Measurements from ENCODE around the gene NUP214. TPM values are rescaled to one million over a fixed set of nuclear protein-coding genes. Genes with fewer than 3 reads are reported as not detected.

Gene NUP214
- total and polyA plus RNA-seq, 2 of the 4 experiments (the other 2 are of a cell fraction), result 7.9 to 13.4 TPM

DNA sequence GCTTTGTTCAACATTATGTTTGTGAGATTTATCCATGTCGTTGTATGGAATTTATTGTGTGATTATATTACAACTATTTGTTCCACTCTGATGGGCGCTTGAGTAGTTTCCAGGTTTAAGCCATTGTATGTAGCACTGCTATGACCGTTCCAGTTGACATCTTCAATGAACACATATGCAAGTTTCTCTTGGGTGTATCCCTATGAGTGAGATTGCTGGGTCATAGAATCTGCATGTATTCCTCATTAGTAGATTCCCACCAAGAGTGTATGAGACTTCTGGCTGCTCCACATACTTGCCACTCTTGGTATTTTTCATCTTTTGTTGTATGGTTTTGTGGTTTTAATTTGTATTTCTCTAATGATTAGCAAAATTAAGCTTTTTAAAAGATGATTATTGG, 22.9 kb downstream of the NUP214 start:
- no peaks in the 10 kb centered on the region for H3K27me3 ChIP-seq (ENCODE audit: control insufficient read depth, insufficient read depth, low read length)
- no peaks in the 10 kb centered on the region for H3K4me1 ChIP-seq (ENCODE audit: control insufficient read depth, insufficient read depth, low read length)
- no peak overlapping the region for H3K23ac ChIP-seq (ENCODE audit: low read depth, low read length)
- H3K27ac ChIP-seq (ENCODE audit: insufficient read depth, low read length), result no peak overlapping the region
- H2BK20ac ChIP-seq (ENCODE audit: low read depth, low read length), result no peak overlapping the region
- intact Hi-C loops (cut with micrococcal nuclease) (loop anchor here (10.0 kb wide), 1 partner anchor 327 kb away; no protein-coding TSS in a partner anchor), dilution Hi-C loops (cut with HindIII; ENCODE audit: low sequenced_read_pairs, unreplicated experiment) (no loop called here), in situ Hi-C loops (cut with MboI; ENCODE audit: low sequenced_read_pairs) (loop anchor here (25.0 kb wide), 1 partner anchor 1189 kb away; no protein-coding TSS in a partner anchor)
- H3K9ac ChIP-seq (ENCODE audit: low read depth, low read length), result no peak overlapping the region
- H3K4ac ChIP-seq (ENCODE audit: low read depth, low read length), result no peak overlapping the region
- DNase-seq (no peak), ATAC-seq (ENCODE audit: low read depth) (no peak)
- CTCF ChIA-PET, result interaction anchor here (1.0 kb wide), 1 partner anchor 8 kb away, joined by 3 read pairs; no protein-coding TSS in a partner anchor
- no TSS peak for BruUV-seq (replicated peaks)
- peaks cover 53% of the 10 kb centered on the region for H3K36me3 ChIP-seq (ENCODE audit: control insufficient read depth, insufficient read depth, low read length)
- no peak overlapping the region for H3K14ac ChIP-seq (replicated peaks; ENCODE audit: low read depth, low read length)
- H3K4me3 ChIP-seq (ENCODE audit: insufficient read depth, low read depth, low read length), result no peak overlapping the region
- H3K18ac ChIP-seq (ENCODE audit: low read depth, low read length), result no peak overlapping the region
- H2BK15ac ChIP-seq (ENCODE audit: low read depth, low read length), result no peak overlapping the region
- no peaks in the 10 kb centered on the region for H3K9me3 ChIP-seq (ENCODE audit: control insufficient read depth, insufficient read depth, low read length)
- H2AK9ac ChIP-seq (replicated peaks; ENCODE audit: low read depth, low read length, poor library complexity), result no peak overlapping the region
- no peaks in the 10 kb centered on the region for H4K20me1 ChIP-seq (ENCODE audit: insufficient read depth, low read length)
- H2AK5ac ChIP-seq (ENCODE audit: low read depth, low read length), result no peak overlapping the region
- no peaks in the 10 kb centered on the region; a peak in 1 of 4 replicates for H3K79me1 ChIP-seq (ENCODE audit: low read depth in 1 of 2, low read length in 2 of 2)
- POLR2A ChIA-PET (ENCODE audit: unreplicated experiment), result no interaction called here
- no peak overlapping the region for H4K5ac ChIP-seq (ENCODE audit: low read depth, low read length)
- H2AFZ ChIP-seq (replicated peaks; ENCODE audit: low read length, poor library complexity), result no peak overlapping the region
- no CpG with 5 or more reads among the region's 3 CpGs for WGBS, 2 experiments (ENCODE audit: extremely low coverage in 2 of 2, insufficient read length in 1 of 2)
- H3K4me2 ChIP-seq (ENCODE audit: low read depth, low read length), result no peak overlapping the region
- no peak overlapping the region for H2BK120ac ChIP-seq (ENCODE audit: low read depth, low read length)
- H2BK5ac ChIP-seq (ENCODE audit: low read depth, low read length, poor library complexity, severe bottlenecking), result no peak overlapping the region
- no peak for TF ChIP-seq RAD21 (IDR thresholded peaks at IDR 0.05; ENCODE audit: low read length)
- no peak for TF ChIP-seq FOS (IDR thresholded peaks at IDR 0.05; ENCODE audit: low read depth, low read length)
- no peak for TF ChIP-seq POLR2A (IDR thresholded peaks at IDR 0.05; ENCODE audit: low read depth, low read length)
- no peak for TF ChIP-seq CHD1 (IDR thresholded peaks at IDR 0.05; ENCODE audit: low read depth, low read length)
- TF ChIP-seq MXI1 (IDR thresholded peaks at IDR 0.05; ENCODE audit: borderline replicate concordance, low read depth, low read length), result no peak
- no peak for TF ChIP-seq MAFK (IDR thresholded peaks at IDR 0.05; ENCODE audit: low read depth, low read length)
- TF ChIP-seq, protein P1, sequence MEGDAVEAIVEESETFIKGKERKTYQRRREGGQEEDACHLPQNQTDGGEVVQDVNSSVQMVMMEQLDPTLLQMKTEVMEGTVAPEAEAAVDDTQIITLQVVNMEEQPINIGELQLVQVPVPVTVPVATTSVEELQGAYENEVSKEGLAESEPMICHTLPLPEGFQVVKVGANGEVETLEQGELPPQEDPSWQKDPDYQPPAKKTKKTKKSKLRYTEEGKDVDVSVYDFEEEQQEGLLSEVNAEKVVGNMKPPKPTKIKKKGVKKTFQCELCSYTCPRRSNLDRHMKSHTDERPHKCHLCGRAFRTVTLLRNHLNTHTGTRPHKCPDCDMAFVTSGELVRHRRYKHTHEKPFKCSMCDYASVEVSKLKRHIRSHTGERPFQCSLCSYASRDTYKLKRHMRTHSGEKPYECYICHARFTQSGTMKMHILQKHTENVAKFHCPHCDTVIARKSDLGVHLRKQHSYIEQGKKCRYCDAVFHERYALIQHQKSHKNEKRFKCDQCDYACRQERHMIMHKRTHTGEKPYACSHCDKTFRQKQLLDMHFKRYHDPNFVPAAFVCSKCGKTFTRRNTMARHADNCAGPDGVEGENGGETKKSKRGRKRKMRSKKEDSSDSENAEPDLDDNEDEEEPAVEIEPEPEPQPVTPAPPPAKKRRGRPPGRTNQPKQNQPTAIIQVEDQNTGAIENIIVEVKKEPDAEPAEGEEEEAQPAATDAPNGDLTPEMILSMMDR (conservative IDR thresholded peaks at IDR 0.05; ENCODE audit: low read depth, low read length), result no peak
- TF ChIP-seq MAZ (IDR thresholded peaks at IDR 0.05; ENCODE audit: borderline replicate concordance, low read depth, low read length), result no peak
- TF ChIP-seq NFE2L2 (IDR thresholded peaks at IDR 0.05; ENCODE audit: low read depth, low read length), result no peak
- TF ChIP-seq RFX5 (IDR thresholded peaks at IDR 0.05; ENCODE audit: low read depth, low read length), result no peak
- no peak for TF ChIP-seq SMC3 (IDR thresholded peaks at IDR 0.05; ENCODE audit: low read depth, low read length)
- no peak for TF ChIP-seq RCOR1 (IDR thresholded peaks at IDR 0.05; ENCODE audit: insufficient replicate concordance, low read length)
- no peak for TF ChIP-seq CEBPB (IDR thresholded peaks at IDR 0.05; ENCODE audit: low read depth, low read length)
- TF ChIP-seq BHLHE40 (IDR thresholded peaks at IDR 0.05; ENCODE audit: low read depth, low read length), result no peak
- TF ChIP-seq, protein P2, sequence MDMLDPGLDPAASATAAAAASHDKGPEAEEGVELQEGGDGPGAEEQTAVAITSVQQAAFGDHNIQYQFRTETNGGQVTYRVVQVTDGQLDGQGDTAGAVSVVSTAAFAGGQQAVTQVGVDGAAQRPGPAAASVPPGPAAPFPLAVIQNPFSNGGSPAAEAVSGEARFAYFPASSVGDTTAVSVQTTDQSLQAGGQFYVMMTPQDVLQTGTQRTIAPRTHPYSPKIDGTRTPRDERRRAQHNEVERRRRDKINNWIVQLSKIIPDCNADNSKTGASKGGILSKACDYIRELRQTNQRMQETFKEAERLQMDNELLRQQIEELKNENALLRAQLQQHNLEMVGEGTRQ (IDR thresholded peaks at IDR 0.05; ENCODE audit: low read depth, low read length), result no peak
- TF ChIP-seq, protein P3, sequence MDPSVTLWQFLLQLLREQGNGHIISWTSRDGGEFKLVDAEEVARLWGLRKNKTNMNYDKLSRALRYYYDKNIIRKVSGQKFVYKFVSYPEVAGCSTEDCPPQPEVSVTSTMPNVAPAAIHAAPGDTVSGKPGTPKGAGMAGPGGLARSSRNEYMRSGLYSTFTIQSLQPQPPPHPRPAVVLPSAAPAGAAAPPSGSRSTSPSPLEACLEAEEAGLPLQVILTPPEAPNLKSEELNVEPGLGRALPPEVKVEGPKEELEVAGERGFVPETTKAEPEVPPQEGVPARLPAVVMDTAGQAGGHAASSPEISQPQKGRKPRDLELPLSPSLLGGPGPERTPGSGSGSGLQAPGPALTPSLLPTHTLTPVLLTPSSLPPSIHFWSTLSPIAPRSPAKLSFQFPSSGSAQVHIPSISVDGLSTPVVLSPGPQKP (IDR thresholded peaks at IDR 0.05; ENCODE audit: borderline replicate concordance, low read depth, low read length), result no peak
- H4K91ac ChIP-seq (ENCODE audit: insufficient read depth, low read depth, low read length), result no peak overlapping the region
- H3K56ac ChIP-seq (ENCODE audit: extremely low read depth, insufficient read depth, low read length), result no peak overlapping the region
- no peak overlapping the region for H4K8ac ChIP-seq (ENCODE audit: low read depth in 2 of 2, low read length in 2 of 2)
- no peaks in the 10 kb centered on the region for H3K9me1 ChIP-seq (ENCODE audit: insufficient read depth, low read length)
